Transverse colon (tissue), 4 donors: Measurements from ENCODE around the gene PLCE1. TPM values are rescaled to one million over a fixed set of nuclear protein-coding genes. Genes with fewer than 3 reads are reported as not detected.

ENCODE experiments used
- DNase-seq: peaks from one replicate; pipeline ENCODE4 v3.0.0-alpha.2; 2019
- H3K27ac ChIP-seq, 4 donors: fragments of 200-600 bp; sonication (generic); 2 replicates each; pipeline ENCODE4 v1.5.1; 2016 to 2018; ENCODE audit warnings: inconsistent platforms in 4 of 4
- H3K27me3 ChIP-seq: fragments of 200-600 bp; sonication (generic); 2 replicates; pipeline ENCODE4 v1.5.1; 2017; ENCODE audit warnings: inconsistent platforms
- H3K36me3 ChIP-seq, 4 donors: fragments of 200-600 bp; sonication (generic); 2 replicates each; pipeline ENCODE4 v1.5.1; 2017 to 2019; ENCODE audit warnings: inconsistent platforms in 4 of 4
- H3K4me1 ChIP-seq, 4 donors: fragments of 200-600 bp; sonication (generic); 2 replicates each; pipeline ENCODE4 v1.5.1; 2017 to 2020; ENCODE audit warnings: inconsistent platforms in 4 of 4
- H3K4me3 ChIP-seq, 4 donors: fragments of 200-600 bp; sonication (generic); 1 replicate in 1 of 4; 2 replicates in 3 of 4; pipeline versions ENCODE4 v1.5.1 to v1.6.1; 2017 to 2019; ENCODE audit warnings: inconsistent platforms in 4 of 4
- H3K9me3 ChIP-seq, 2 donors: fragments of 200-600 bp; sonication (generic); 2 replicates each; pipeline ENCODE4 v1.5.1; 2017 to 2019; ENCODE audit warnings: inconsistent platforms in 2 of 2
- CTCF ChIP-seq, 5 experiments: fragments of 200-600 bp in 3 of 5; fragments of 450-650 bp in 2 of 5; sonication (generic) in 3 of 5; IDR thresholded peaks; 1 replicate in 2 of 5; 2 replicates in 3 of 5; pipeline ENCODE4 v1.5.1; 2016 to 2017; ENCODE audit warnings: antibody characterized with exemption in 5 of 5, inconsistent platforms in 3 of 5, mild to moderate bottlenecking in 2 of 5, moderate library complexity in 1 of 5
- EP300 ChIP-seq: sonication (generic); formaldehyde crosslinking; IDR thresholded peaks from one replicate; pipeline ENCODE4 v1.6.1; 2017; ENCODE audit warnings: antibody characterized with exemption, low read depth
- POLR2A ChIP-seq: fragments of 450-650 bp; IDR thresholded peaks from one replicate; pipeline ENCODE4 v1.6.1; 2016; ENCODE audit warnings: antibody characterized with exemption, mild to moderate bottlenecking, moderate library complexity
- POLR2AphosphoS5 ChIP-seq, 3 donors: sonication (generic); formaldehyde crosslinking; IDR thresholded peaks; one replicate each; pipeline ENCODE4 v1.6.1; 2016; ENCODE audit warnings: antibody characterized with exemption in 3 of 3
- WGBS, 2 donors: methylation state at CpG; one replicate each; pipeline ENCODE4 v1.1.5; 2018; ENCODE audit warnings: low coverage in 1 of 2; 5-methylcytosine and 5-hydroxymethylcytosine counted together
- in situ Hi-C, 4 donors: fragments of 200-750 bp; cut with MboI; loops; one replicate each; pipeline versions ENCODE4 v1.15.0 to v1.15.1; 2017; ENCODE audit warnings: low sequenced_read_pairs in 3 of 4, low pct_ligation_motif_present in 1 of 4, low pct_unique_long_range_greater_than_20kb in 1 of 4
- intact Hi-C: fragments of 100-400 bp; cut with DNase I; formaldehyde crosslinking; loops from one replicate; pipeline ENCODE4 v1.15.1; 2023; ENCODE audit warnings: low total_unique reads
- total RNA-seq, 4 donors: library from RNA; depleted of rRNA; stranded (reverse); fragments of >200 nt; gene quantifications; one replicate each; pipeline ENCODE4 v1.1.0, GENCODE V29; 2016

The PLCE1 gene
- total RNA-seq, 4 donors from 2014 or later: 67.9 to 100 (median 90.8) TPM

GRCh38 chr10:93997546-93997945, 3.8 kb downstream of the PLCE1 start:
- TF ChIP-seq POLR2AphosphoS5 (IDR thresholded peaks at IDR 0.05) (no peak), POLR2A (no peak), CTCF (IDR thresholded peaks at IDR 0.05) (no peak), EP300 (no peak)
- intact Hi-C loops: no loop called here
- Histone ChIP-seq H3K27ac (no peak overlapping the region), H3K9me3 (no peaks in the 10 kb centered on the region), H3K27me3 (peaks cover 14% of the 10 kb centered on the region), H3K4me1 (peaks cover 14 to 65% (median 39%) of the 10 kb centered on the region in 4 donors), H3K36me3 (no peaks in the 10 kb centered on the region), H3K4me3 (no peak overlapping the region)
- DNase-seq: no peak
- 86 to 89% methylated on average over 2 of the region's 2 CpGs for WGBS, 2 donors
- in situ Hi-C loops: no loop called here

GRCh38 chr10:93999401-93999851, 5.7 kb downstream of the PLCE1 start:
- intact Hi-C loops (no loop called here), in situ Hi-C loops (no loop called here)
- peaks cover 2% of the 10 kb centered on the region for H3K27me3 ChIP-seq
- no peaks in the 10 kb centered on the region for H3K9me3 ChIP-seq
- peak in 2 of 3 donors; percentile 24 to 29 for TF ChIP-seq POLR2AphosphoS5 (IDR thresholded peaks at IDR 0.05)
- TF ChIP-seq POLR2A: no peak
- no peak for TF ChIP-seq EP300
- peak; percentile 69 for DNase-seq
- 10 to 20% methylated on average over 11 of the region's 11 CpGs for WGBS, 2 donors
- H3K4me3 ChIP-seq: no peak overlapping the region
- peaks cover 10 to 64% (median 32%) of the 10 kb centered on the region in 4 donors for H3K4me1 ChIP-seq
- H3K36me3 ChIP-seq: no peaks in the 10 kb centered on the region
- peak overlapping the region; percentile 60 to 79 (median 76) for H3K27ac ChIP-seq

- H3K4me3 ChIP-seq: no peak overlapping the region
- H3K27me3 ChIP-seq: no peaks in the 10 kb centered on the region
- in situ Hi-C loops (no loop called here), intact Hi-C loops (no loop called here)
- 50 to 60% methylated on average over 1 to 5 of the region's 5 CpGs for WGBS, 2 donors
- H3K36me3 ChIP-seq: no peaks in the 10 kb centered on the region
- H3K27ac ChIP-seq: peak overlapping the region; percentile 60 to 79 (median 76)
- H3K9me3 ChIP-seq: no peaks in the 10 kb centered on the region
- TF ChIP-seq EP300 (no peak), POLR2A (peak; percentile 53), CTCF (IDR thresholded peaks at IDR 0.05) (no peak), POLR2AphosphoS5 (IDR thresholded peaks at IDR 0.05) (peak in 2 of 3 donors; percentile 23 to 70)
- H3K4me1 ChIP-seq: peaks cover 12 to 73% (median 39%) of the 10 kb centered on the region in 4 donors
- peak; percentile 63 for DNase-seq
Observed at GRCh38 chr10:94000638-94001415, 7.1 kb downstream of the PLCE1 start.

GRCh38 chr10:94001416-94001810, 7.7 kb downstream of the PLCE1 start:
- Histone ChIP-seq H3K9me3 (no peaks in the 10 kb centered on the region), H3K27me3 (no peaks in the 10 kb centered on the region), H3K4me1 (peaks cover 17 to 75% (median 43%) of the 10 kb centered on the region in 4 donors), H3K27ac (peak overlapping the region; percentile 60 to 79 (median 76)), H3K4me3 (no peak overlapping the region), H3K36me3 (no peaks in the 10 kb centered on the region)
- WGBS, 2 donors: 88 to 90% methylated on average over 1 of the region's 1 CpG
- TF ChIP-seq POLR2AphosphoS5 (IDR thresholded peaks at IDR 0.05) (no peak), POLR2A (no peak), EP300 (no peak), CTCF (IDR thresholded peaks at IDR 0.05) (no peak)
- DNase-seq: no peak
- intact Hi-C loops: no loop called here
- in situ Hi-C loops: no loop called here
